ENCODE data around the gene AHCYL2.

DNA sequence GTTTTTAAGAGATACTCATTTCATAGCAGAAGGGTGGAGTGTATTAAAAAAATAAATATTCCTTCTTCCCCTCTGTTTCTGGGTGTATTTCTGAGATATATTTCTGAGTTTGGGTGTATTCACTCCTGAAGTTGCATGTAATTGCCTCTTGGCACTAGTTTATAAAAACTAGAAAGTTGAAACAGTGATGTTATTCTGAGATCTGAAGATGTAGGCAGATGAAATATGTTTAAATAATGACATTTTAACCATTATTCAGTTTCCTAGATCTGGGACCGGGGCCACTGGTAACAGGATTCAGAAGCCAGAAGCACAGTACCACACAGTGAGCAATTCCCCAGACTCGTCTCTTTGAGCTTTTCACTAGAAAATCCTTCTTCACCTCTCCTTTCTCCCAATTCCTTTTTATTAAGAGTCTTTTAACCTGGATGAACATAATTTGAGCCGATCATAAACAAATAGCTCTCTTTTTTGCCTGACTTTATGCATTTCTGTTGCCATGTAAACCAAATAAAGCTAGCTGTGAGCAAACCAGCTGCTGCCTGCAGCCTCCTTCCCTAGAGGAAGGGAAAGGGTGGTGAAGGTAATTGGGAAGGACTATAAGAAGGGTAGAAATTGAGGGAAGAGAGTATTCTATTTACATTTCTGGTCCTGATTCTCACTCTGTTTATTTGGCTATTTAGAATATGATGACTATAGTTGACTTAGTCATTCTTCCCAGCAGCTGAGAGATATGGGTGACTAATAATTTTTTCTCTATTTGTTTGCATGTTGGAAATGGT is 107.6 kb downstream of the AHCYL2 start:
- TF ChIP-seq CTCF (conservative IDR thresholded peaks at IDR 0.05; ENCODE audit: low read length) (no peak), EZH2phosphoT487 (IDR thresholded peaks at IDR 0.05; ENCODE audit: borderline replicate concordance) (no peak)

All from Loucy (cell line).